ENCODE measurements around the gene LRIG2. TPM values are rescaled to one million over a fixed set of nuclear protein-coding genes. Genes with fewer than 3 reads are reported as not detected.

Gene LRIG2
- total and polyA plus RNA-seq, 2 of the 13 experiments (the other 11 are each of a cell fraction or from before 2014, with no cell fraction given) = 8.1 to 12.2 TPM

GRCh38 chr1:113095790-113096455, 22.9 kb downstream of the LRIG2 start (continued):
- no peak for TF ChIP-seq ARID4A (CRISPR knock-in tag; IDR thresholded peaks at IDR 0.05; ENCODE audit: borderline replicate concordance)
- no peak for TF ChIP-seq FUBP1 (CRISPR knock-in tag; IDR thresholded peaks at IDR 0.05; ENCODE audit: borderline replicate concordance)
- no peak for TF ChIP-seq DPF2 (CRISPR knock-in tag; IDR thresholded peaks at IDR 0.05; ENCODE audit: borderline replicate concordance, low read depth)

GRCh38 chr1:113096493-113096892, 23.5 kb downstream of the LRIG2 start:
- H3K4me2 ChIP-seq (ENCODE audit: low read depth, low read length) = no peak overlapping the region
- no peak overlapping the region for H2AFZ ChIP-seq (ENCODE audit: low read length)
- CTCF ChIA-PET (ENCODE audit: low intra/inter-chr PET ratio, low total read pairs) = no interaction called here
- H3K27ac ChIP-seq (ENCODE audit: extremely low read length, insufficient read depth, low read length) = no peak overlapping the region
- ATAC-seq (no peak), FAIRE-seq (no peak), DNase-seq (ENCODE audit: low spot score) (no peak)
- in situ Hi-C loops (cut with HindIII; ENCODE audit: extremely low pct_ligation_motif_present, low pct_unique_long_range_greater_than_20kb) (no loop called here), intact Hi-C loops (cut with micrococcal nuclease; ENCODE audit: unreplicated experiment) (no loop called here)
- WGBS (ENCODE audit: low lambda C conversion rate) = 100% methylated on average over 3 of the region's 3 CpGs
- BruUV-seq (replicated peaks) = no TSS peak
- H3K4me1 ChIP-seq (ENCODE audit: insufficient read depth, low read length) = peaks cover 8% of the 10 kb centered on the region
- no peaks in the 10 kb centered on the region for H4K20me1 ChIP-seq (ENCODE audit: insufficient read depth, low read length)
- H3K36me3 ChIP-seq (replicated peaks in 1 of 2; ENCODE audit: control insufficient read depth in 1 of 2, insufficient read depth in 2 of 2, low read length in 2 of 2) = peaks cover 10 to 72% of the 10 kb centered on the region in 2 experiments
- POLR2A ChIA-PET = interaction anchor here (1.1 kb wide), 1 partner anchor 24 kb away, joined by 3 read pairs; the partner anchor contains the start of gene LRIG2
- H3K4me3 ChIP-seq (replicated peaks in 1 of 3; ENCODE audit: insufficient read depth in 1 of 3, low read depth in 2 of 3, low read length in 3 of 3) = no peak overlapping the region
- no peak overlapping the region for H3K9ac ChIP-seq (ENCODE audit: insufficient read depth, low read depth, low read length)
- no peaks in the 10 kb centered on the region for H3K9me3 ChIP-seq (ENCODE audit: low read length)
- no peaks in the 10 kb centered on the region for H3K27me3 ChIP-seq (ENCODE audit: control insufficient read depth in 1 of 2, insufficient read depth in 2 of 2, low read length in 2 of 2)
- TF ChIP-seq WIZ (CRISPR knock-in tag; IDR thresholded peaks at IDR 0.05) = no peak
- TF ChIP-seq NAIF1 (CRISPR knock-in tag; IDR thresholded peaks at IDR 0.05; ENCODE audit: borderline replicate concordance) = no peak
- no peak for TF ChIP-seq ZNF512 (CRISPR knock-in tag; IDR thresholded peaks at IDR 0.05)
- no peak for TF ChIP-seq REST (IDR thresholded peaks at IDR 0.05; ENCODE audit: borderline replicate concordance in 1 of 2, low read depth in 1 of 2, low read length in 2 of 2)
- no peak for TF ChIP-seq ZNF33A (CRISPR knock-in tag; IDR thresholded peaks at IDR 0.05; ENCODE audit: borderline replicate concordance)
- no peaks in the 10 kb centered on the region for H3K79me2 ChIP-seq (ENCODE audit: insufficient read depth, low read length)

All from HepG2 (cell line).